Activated CD4-positive, alpha-beta T cell treated with anti-CD3 and anti-CD28 coated beads for 36 hours (primary cell): Measurements from ENCODE around the gene REC8. TPM values are rescaled to one million over a fixed set of nuclear protein-coding genes. Genes with fewer than 3 reads are reported as not detected.
"Not testable (repeated sequence)": the region's sequence is repeated elsewhere in the genome, so short reads cannot be mapped to it uniquely, and the experiment has no call there.

Source experiments
- ATAC-seq: fragments of 200-7000 bp; cut with Tn5 transposase; one replicate; pipeline ENCODE4 v1.10.0; 2021; ENCODE audit warnings: mild to moderate bottlenecking, moderate library complexity
- CTCF ChIA-PET: fragments of 350-600 bp; sonication (Branson Sonifier 250); formaldehyde crosslinking; loops from one replicate; lab custom pipeline; 2021; ENCODE audit warnings: antibody characterized with exemption; lab: Charles Lee
- POLR2A ChIA-PET: fragments of 350-600 bp; sonication (Branson Sonifier 250); formaldehyde crosslinking; loops from one replicate; lab custom pipeline; 2021; ENCODE audit warnings: antibody characterized with exemption, inconsistent platforms; lab: Charles Lee
- DNase-seq: peaks from one replicate; pipeline ENCODE4 v3.0.0-alpha.2; 2020
- H3K27ac Mint-ChIP-seq: one replicate; pipeline ENCODE4 v1.8.0; 2021; ENCODE audit warnings: mixed read lengths
- H3K27me3 Mint-ChIP-seq: one replicate; pipeline ENCODE4 v1.8.0; 2021; ENCODE audit warnings: mixed read lengths
- H3K36me3 Mint-ChIP-seq: one replicate; pipeline ENCODE4 v1.8.0; 2021; ENCODE audit warnings: low read depth, mixed read lengths
- H3K4me1 Mint-ChIP-seq: one replicate; pipeline ENCODE4 v1.8.0; 2021; ENCODE audit warnings: mixed read lengths
- H3K4me3 Mint-ChIP-seq: one replicate; pipeline ENCODE4 v1.8.0; 2021; ENCODE audit warnings: mild to moderate bottlenecking, moderate library complexity, mixed read lengths
- H3K9me3 Mint-ChIP-seq: one replicate; pipeline ENCODE4 v1.8.0; 2021; ENCODE audit warnings: low read depth, mixed read lengths
- intact Hi-C, 2 experiments: fragments of 100-400 bp; cut with DNase I in 1 of 2; cut with micrococcal nuclease in 1 of 2; formaldehyde crosslinking; loops; one replicate each; pipeline versions ENCODE4 v1.14.2 to v1.15.1; 2022 to 2024; cut with DNase I, micrococcal nuclease
- microRNA-seq: library from miRNA; unstranded; fragments of <30 nt; microRNA quantifications from one replicate; pipeline ENCODE4 v1.2.0, GENCODE V29; 2021; ENCODE audit warnings: borderline replicate concordance
- total RNA-seq, 2 experiments: library from RNA; stranded (reverse); gene quantifications; one replicate each; pipeline ENCODE4 v1.2.3, GENCODE V29; 2021

REC8 gene
- total RNA-seq, 2 experiments from 2014 or later = 25.6 to 27.7 TPM

GRCh38 chr14:24216345-24216699, 44.4 kb downstream of the REC8 start:
- Mint-ChIP-seq H3K27me3 (no peaks in the 10 kb centered on the region), H3K4me3 (peak overlapping the region; percentile 92), H3K9me3 (no peaks in the 10 kb centered on the region), H3K27ac (peak overlapping the region; percentile 95), H3K4me1 (peaks cover 41% of the 10 kb centered on the region), H3K36me3 (peaks cover 29% of the 10 kb centered on the region)
- intact Hi-C loops = loop anchor here (1.0 to 5.0 kb wide), 5 partner anchors 81 to 226 kb away; partner anchors contain the start of genes CBLN3 (in 1 of the 2), KHNYN (in 1 of the 2) and SDR39U1 (in 1 of the 2)
- ChIA-PET CTCF (interaction anchor here (0.6 to 3.8 kb wide), 21 partner anchors 9 to 220 kb away, joined by 3 to 44 read pairs (median 6); partner anchors contain the start of genes CBLN3, CIDEB, DHRS1 and KHNYN), POLR2A (interaction anchor here (0.5 to 1.2 kb wide), 3 partner anchors 26 to 107 kb away, joined by 3 to 6 read pairs (median 3); partner anchors contain the start of genes IRF9 and TINF2)
- ATAC-seq (no peak), DNase-seq (no peak)

GRCh38 chr14:24216876-24217275, 45.0 kb downstream of the REC8 start:
- POLR2A ChIA-PET, H3K9me3 Mint-ChIP-seq, H3K4me3 Mint-ChIP-seq, H3K27me3 Mint-ChIP-seq, DNase-seq, ATAC-seq: not testable (repeated sequence)
- Mint-ChIP-seq H3K27ac (peak overlapping the region; percentile 95), H3K4me1 (peaks cover 36% of the 10 kb centered on the region), H3K36me3 (peaks cover 24% of the 10 kb centered on the region)
- intact Hi-C loops = loop anchor here (1.0 to 5.0 kb wide), 5 partner anchors 80 to 225 kb away; partner anchors contain the start of genes CBLN3 (in 1 of the 2), KHNYN (in 1 of the 2) and SDR39U1 (in 1 of the 2)
- CTCF ChIA-PET = interaction anchor here (1.6 to 2.2 kb wide), 7 partner anchors 8 to 81 kb away, joined by 4 to 35 read pairs (median 9); partner anchors contain the start of genes DHRS1, NOP9 and TINF2

- Mint-ChIP-seq H3K27me3 (no peaks in the 10 kb centered on the region), H3K4me3 (no peak overlapping the region), H3K4me1 (peaks cover 23% of the 10 kb centered on the region), H3K27ac (no peak overlapping the region), H3K36me3 (peaks cover 12% of the 10 kb centered on the region), H3K9me3 (no peaks in the 10 kb centered on the region)
- CTCF ChIA-PET = interaction anchor here (1.3 to 2.0 kb wide), 2 partner anchors 89 to 212 kb away, joined by 5 to 9 read pairs; partner anchors contain the start of gene CIDEB
- DNase-seq = no peak
- intact Hi-C loops = loop anchor here in 1 of 2 experiments (5.0 kb wide), 1 partner anchor 223 kb away; the partner anchor contains the start of gene SDR39U1
- ATAC-seq = no peak
- POLR2A ChIA-PET = interaction anchor here (0.7 kb wide), 1 partner anchor 62 kb away, joined by 3 read pairs; no protein-coding TSS in a partner anchor
Observed at GRCh38 chr14:24219080-24219479, 47.2 kb downstream of the REC8 start.

- intact Hi-C loops = loop anchor here in 1 of 2 experiments (5.0 kb wide), 1 partner anchor 223 kb away; the partner anchor contains the start of gene SDR39U1
- no peak overlapping the region for H3K4me3 Mint-ChIP-seq
- peaks cover 10% of the 10 kb centered on the region for H3K36me3 Mint-ChIP-seq
- H3K9me3 Mint-ChIP-seq = no peaks in the 10 kb centered on the region
- no peak for ATAC-seq
- DNase-seq = no peak
- CTCF ChIA-PET = interaction anchor here (1.1 to 2.0 kb wide), 3 partner anchors 18 to 212 kb away, joined by 5 to 9 read pairs (median 5); partner anchors contain the start of gene CIDEB
- H3K27ac Mint-ChIP-seq = no peak overlapping the region
- POLR2A ChIA-PET = interaction anchor here (0.7 kb wide), 1 partner anchor 62 kb away, joined by 3 read pairs; no protein-coding TSS in a partner anchor
- no peaks in the 10 kb centered on the region for H3K27me3 Mint-ChIP-seq
- H3K4me1 Mint-ChIP-seq = peaks cover 20% of the 10 kb centered on the region
Observed at GRCh38 chr14:24219521-24219920, 47.6 kb downstream of the REC8 start.

- H3K9me3 Mint-ChIP-seq, intact Hi-C loops, H3K4me3 Mint-ChIP-seq, DNase-seq, H3K27ac Mint-ChIP-seq, H3K27me3 Mint-ChIP-seq, ATAC-seq: not testable (repeated sequence)
- Mint-ChIP-seq H3K4me1 (peaks cover 16% of the 10 kb centered on the region), H3K36me3 (peaks cover 14% of the 10 kb centered on the region)
- ChIA-PET POLR2A (interaction anchor here (0.7 kb wide), 1 partner anchor 45 kb away, joined by 8 read pairs; no protein-coding TSS in a partner anchor), CTCF (interaction anchor here (0.6 to 2.2 kb wide), 2 partner anchors 20 to 37 kb away, joined by 3 to 5 read pairs; partner anchors contain the start of gene TINF2)
Observed at GRCh38 chr14:24222987-24223386, 51.1 kb downstream of the REC8 start.

GRCh38 chr14:24224618-24225071, 52.8 kb downstream of the REC8 start:
- H3K27ac Mint-ChIP-seq = peak overlapping the region; percentile 9
- H3K4me1 Mint-ChIP-seq = peaks cover 21% of the 10 kb centered on the region
- no peaks in the 10 kb centered on the region for H3K9me3 Mint-ChIP-seq
- ChIA-PET CTCF (interaction anchor here (1.3 to 2.2 kb wide), 6 partner anchors 9 to 207 kb away, joined by 3 to 8 read pairs (median 4); partner anchors contain the start of genes GMPR2, LTB4R, MDP1 and TINF2), POLR2A (no interaction called here)
- peaks cover 17% of the 10 kb centered on the region for H3K36me3 Mint-ChIP-seq
- intact Hi-C loops = no loop called here
- DNase-seq (no peak), ATAC-seq (no peak)
- H3K27me3 Mint-ChIP-seq = no peaks in the 10 kb centered on the region
- no peak overlapping the region for H3K4me3 Mint-ChIP-seq

- no peaks in the 10 kb centered on the region for H3K27me3 Mint-ChIP-seq
- ChIA-PET POLR2A (no interaction called here), CTCF (interaction anchor here (1.0 to 2.3 kb wide), 2 partner anchors 10 to 71 kb away, joined by 3 to 11 read pairs; partner anchors contain the start of gene MDP1)
- H3K36me3 Mint-ChIP-seq = peaks cover 22% of the 10 kb centered on the region
- intact Hi-C loops = no loop called here
- no peak for ATAC-seq
- no peak overlapping the region for H3K27ac Mint-ChIP-seq
- no peak overlapping the region for H3K4me3 Mint-ChIP-seq
- peaks cover 32% of the 10 kb centered on the region for H3K4me1 Mint-ChIP-seq
- DNase-seq = no peak
- H3K9me3 Mint-ChIP-seq = no peaks in the 10 kb centered on the region
Observed at GRCh38 chr14:24226473-24226872, 54.6 kb downstream of the REC8 start.

GRCh38 chr14:24228902-24229301, 57.0 kb downstream of the REC8 start:
- no peaks in the 10 kb centered on the region for H3K27me3 Mint-ChIP-seq
- peaks cover 26% of the 10 kb centered on the region for H3K36me3 Mint-ChIP-seq
- H3K27ac Mint-ChIP-seq = no peak overlapping the region
- H3K9me3 Mint-ChIP-seq = no peaks in the 10 kb centered on the region
- H3K4me1 Mint-ChIP-seq = peaks cover 39% of the 10 kb centered on the region
- ChIA-PET POLR2A (interaction anchor here (0.7 kb wide), 1 partner anchor 745 kb away, joined by 3 read pairs; no protein-coding TSS in a partner anchor), CTCF (interaction anchor here (0.6 to 2.3 kb wide), 7 partner anchors 13 to 936 kb away, joined by 3 to 11 read pairs (median 6); partner anchors contain the start of genes DHRS1, MDP1, NOP9 and TINF2)
- DNase-seq (no peak), ATAC-seq (no peak)
- intact Hi-C loops = no loop called here
- no peak overlapping the region for H3K4me3 Mint-ChIP-seq

Small RNAs within 50 kb of the gene (microRNA-seq; reads per million reads assigned to microRNA genes)
- not detected for gene MIR7703

Other genes with a start within 250 kb of the REC8 start
- gene DHRS4, start 218.3 kb upstream of the REC8 start, total RNA-seq = 10 to 100 TPM; 32.2 to 36.2 TPM
- gene DHRS4L2, start 183.2 kb upstream of the REC8 start, total RNA-seq = 10 to 100 TPM; 27.5 to 27.6 TPM
- gene CARMIL3, start 120.1 kb upstream of the REC8 start, total RNA-seq = under 1 TPM; 0.74 to 0.91 TPM
- not detected for gene CPNE6, start 100.5 kb upstream of the REC8 start, total RNA-seq
- 100 to 1,000 TPM; 101 to 115 TPM for gene PCK2, start 77.8 kb upstream of the REC8 start, total RNA-seq
- 10 to 100 TPM; 74.0 to 86.2 TPM for gene DCAF11, start 57.3 kb upstream of the REC8 start, total RNA-seq
- gene NRL, start 57.1 kb upstream of the REC8 start, total RNA-seq = 1 to 10 TPM; 1.5 to 1.6 TPM
- under 1 TPM in 1 of 2 experiments, not detected in 1; 0.53 TPM for gene FITM1, start 41.4 kb upstream of the REC8 start, total RNA-seq
- 100 to 1,000 TPM; 414 to 418 TPM for gene PSME1, start 35.9 kb upstream of the REC8 start, total RNA-seq
- 10 to 100 TPM; 36.9 to 46.7 TPM for gene EMC9, start 30.5 kb upstream of the REC8 start, total RNA-seq
- 100 to 1,000 TPM; 445 to 459 TPM for gene PSME2, start 25.5 kb upstream of the REC8 start, total RNA-seq
- gene RNF31, start 24.6 kb upstream of the REC8 start, total RNA-seq = 10 to 100 TPM; 73.7 to 98.4 TPM
- gene IRF9, start 10.8 kb upstream of the REC8 start, total RNA-seq = 100 to 1,000 TPM; 172 to 209 TPM
- 10 to 100 TPM; 73.4 to 73.7 TPM for gene IPO4, start 16.7 kb downstream of the REC8 start, total RNA-seq
- 10 to 100 TPM; 17.0 to 24.4 TPM for gene TM9SF1, start 23.4 kb downstream of the REC8 start, total RNA-seq
- under 1 TPM; 0.14 to 0.30 TPM for gene TSSK4, start 33.6 kb downstream of the REC8 start, total RNA-seq
- gene CHMP4A, start 41.4 kb downstream of the REC8 start, total RNA-seq = 10 to 100 TPM; 48.8 to 73.0 TPM
- 10 to 100 TPM in 1 of 2 experiments, 1 to 10 TPM in 1; 4.5 to 11.7 TPM for gene MDP1, start 44.0 kb downstream of the REC8 start, total RNA-seq
- gene NEDD8, start 60.3 kb downstream of the REC8 start, total RNA-seq = 100 to 1,000 TPM; 187 to 217 TPM
- gene GMPR2, start 60.8 kb downstream of the REC8 start, total RNA-seq = 10 to 100 TPM; 56.7 to 59.6 TPM
- gene TINF2, start 70.5 kb downstream of the REC8 start, total RNA-seq = 100 to 1,000 TPM in 1 of 2 experiments, 10 to 100 TPM in 1; 87.4 to 108 TPM
- 1 to 10 TPM; 4.8 to 7.4 TPM for gene TGM1, start 91.1 kb downstream of the REC8 start, total RNA-seq
- gene RABGGTA, start 99.5 kb downstream of the REC8 start, total RNA-seq = 10 to 100 TPM; 52.1 to 56.0 TPM
- gene DHRS1, start 127.7 kb downstream of the REC8 start, total RNA-seq = 10 to 100 TPM; 11.7 to 14.6 TPM
- gene NOP9, start 127.8 kb downstream of the REC8 start, total RNA-seq = 10 to 100 TPM; 24.4 to 32.5 TPM
- gene CIDEB, start 135.9 kb downstream of the REC8 start, total RNA-seq = 10 to 100 TPM; 11.1 to 14.0 TPM
- 1 to 10 TPM; 7.5 to 9.5 TPM for gene LTB4R2, start 138.1 kb downstream of the REC8 start, total RNA-seq
- gene LTB4R, start 139.4 kb downstream of the REC8 start, total RNA-seq = 10 to 100 TPM; 10.1 to 14.2 TPM
- 1 to 10 TPM; 1.4 to 1.8 TPM for gene ADCY4, start 163.0 kb downstream of the REC8 start, total RNA-seq
- 1 to 10 TPM; 8.9 to 9.4 TPM for gene RIPK3, start 167.9 kb downstream of the REC8 start, total RNA-seq
- gene NFATC4, start 196.1 kb downstream of the REC8 start, total RNA-seq = under 1 TPM; 0.11 to 0.30 TPM
- under 1 TPM; 0.07 to 0.16 TPM for gene NYNRIN, start 226.9 kb downstream of the REC8 start, total RNA-seq